H1 (cell line): Measurements from ENCODE around the gene ELOVL1. TPM values are rescaled to one million over a fixed set of nuclear protein-coding genes. Genes with fewer than 3 reads are reported as not detected.

Source experiments
- CTCF ChIA-PET: fragments of 300-600 bp; sonication (Branson Sonifier 250); formaldehyde crosslinking; loops from one replicate; lab custom pipeline; 2021; ENCODE audit not compliant: partially characterized antibody; lab: Charles Lee
- POLR2A ChIA-PET: fragments of 300-600 bp; sonication (Branson Sonifier 250); formaldehyde crosslinking; loops from one replicate; lab custom pipeline; 2021; ENCODE audit warnings: inconsistent platforms; ENCODE audit not compliant: partially characterized antibody; lab: Charles Lee
- DNase-seq, 2 experiments: peaks; one replicate each; pipeline versions ENCODE4 v3.0.0 to v3.0.0-alpha.2; 2010 to 2022; ENCODE audit warnings: low spot score in 2 of 2, low read depth in 1 of 2, mixed read lengths in 1 of 2
- FAIRE-seq: peaks from 2 replicates; lab custom pipeline; 2011; peaks lifted over from hg19 to GRCh38; lab: Jason Lieb, UNC
- H2AFZ ChIP-seq: 2 replicates; pipeline ENCODE4 v1.8.1; 2012; ENCODE audit warnings: low read length, inconsistent platforms
- H2AK5ac ChIP-seq: 2 replicates; pipeline ENCODE4 v1.6.1; 2013; ENCODE audit warnings: low read depth, low read length
- H2BK120ac ChIP-seq: replicated peaks from 2 replicates; pipeline ENCODE3; 2013; ENCODE audit warnings: low read depth, low read length, inconsistent platforms
- H2BK12ac ChIP-seq: 2 replicates; pipeline ENCODE4 v1.6.1; 2013; ENCODE audit warnings: low read depth, low read length
- H2BK15ac ChIP-seq: 2 replicates; pipeline ENCODE4 v1.6.1; 2013; ENCODE audit warnings: low read length
- H2BK20ac ChIP-seq: 2 replicates; pipeline ENCODE4 v1.6.1; 2013; ENCODE audit warnings: low read length
- H2BK5ac ChIP-seq: 2 replicates; pipeline ENCODE4 v1.6.1; 2013; ENCODE audit warnings: low read depth, low read length
- H3K14ac ChIP-seq: 2 replicates; pipeline ENCODE4 v1.6.1; 2013; ENCODE audit warnings: inconsistent platforms; ENCODE audit not compliant: insufficient read length
- H3K18ac ChIP-seq: 2 replicates; pipeline ENCODE4 v1.6.1; 2013; ENCODE audit warnings: low read length; ENCODE audit errors: extremely low read depth
- H3K23ac ChIP-seq: 2 replicates; pipeline ENCODE4 v1.6.1; 2013; ENCODE audit warnings: inconsistent platforms; ENCODE audit not compliant: insufficient read length
- H3K23me2 ChIP-seq: 2 replicates; pipeline ENCODE4 v1.6.1; 2013; ENCODE audit warnings: low read depth, low read length
- H3K27ac ChIP-seq: 2 replicates; pipeline ENCODE4 v1.6.1; 2011; ENCODE audit warnings: low read depth, low read length, inconsistent platforms
- H3K27me3 ChIP-seq, 4 experiments: replicated peaks in 1 of 4; 1 replicate in 1 of 4; 2 replicates in 3 of 4; pipeline versions ENCODE4 v1.6.1 to v1.8.1; 2011 to 2013; ENCODE audit warnings: low read length in 3 of 4, mild to moderate bottlenecking in 3 of 4, inconsistent platforms in 2 of 4, mixed read lengths in 2 of 4, moderate library complexity in 1 of 4; ENCODE audit not compliant: control insufficient read depth in 3 of 4, insufficient read depth in 3 of 4; ENCODE audit errors: extremely low read depth in 1 of 4
- H3K36me3 ChIP-seq, 4 experiments: 2 replicates each; pipeline versions ENCODE4 v1.6.1 to v1.8.1; 2011 to 2013; ENCODE audit warnings: mild to moderate bottlenecking in 4 of 4, low read length in 3 of 4, moderate library complexity in 2 of 4, control low read depth in 1 of 4, inconsistent platforms in 1 of 4; ENCODE audit not compliant: insufficient read depth in 4 of 4, control insufficient read depth in 2 of 4
- H3K4ac ChIP-seq: replicated peaks from 2 replicates; pipeline ENCODE3; 2013; ENCODE audit warnings: low read length, low read depth, mixed read lengths, inconsistent platforms; ENCODE audit not compliant: insufficient read length
- H3K4me1 ChIP-seq, 4 experiments: replicated peaks in 1 of 4; 1 replicate in 1 of 4; 2 replicates in 3 of 4; pipeline versions ENCODE4 v1.6.1 to v1.8.1; 2011 to 2013; ENCODE audit warnings: low read length in 3 of 4, inconsistent platforms in 2 of 4, mixed read lengths in 1 of 4; ENCODE audit not compliant: insufficient read depth in 4 of 4, control insufficient read depth in 3 of 4
- H3K4me2 ChIP-seq, 2 experiments: 2 replicates each; pipeline versions ENCODE4 v1.6.1 to v1.8.1; 2011 to 2013; ENCODE audit warnings: low read depth in 2 of 2, low read length in 2 of 2, control low read depth in 1 of 2, inconsistent platforms in 1 of 2, mild to moderate bottlenecking in 1 of 2; ENCODE audit not compliant: insufficient read depth in 1 of 2
- H3K4me3 ChIP-seq, 4 experiments: fragments of 200-600, 300-600 bp in 1 of 4; sonication (generic), shearing (Covaris generic), sonication (Bioruptor Twin) in 1 of 4; 2 replicates each; pipeline versions ENCODE4 v1.5.1 to v1.8.1; 2011 to 2016; ENCODE audit warnings: low read length in 4 of 4, low read depth in 3 of 4, control low read depth in 2 of 4, inconsistent platforms in 2 of 4, mild to moderate bottlenecking in 2 of 4, mixed read lengths in 1 of 4, moderate library complexity in 1 of 4; ENCODE audit not compliant: insufficient read depth in 2 of 4; ENCODE audit errors: extremely low read depth in 1 of 4
- H3K56ac ChIP-seq: replicated peaks from 2 replicates; pipeline ENCODE3; 2013; ENCODE audit warnings: low read depth, mild to moderate bottlenecking, mixed read lengths, low read length, inconsistent platforms; ENCODE audit not compliant: insufficient read length
- H3K79me1 ChIP-seq: 2 replicates; pipeline ENCODE4 v1.6.1; 2013; ENCODE audit warnings: low read depth, low read length, control low read depth
- H3K79me2 ChIP-seq, 2 experiments: 2 replicates each; pipeline versions ENCODE4 v1.6.1 to v1.8.1; 2012 to 2013; ENCODE audit warnings: low read length in 2 of 2, mild to moderate bottlenecking in 2 of 2, inconsistent platforms in 1 of 2; ENCODE audit not compliant: insufficient read depth in 2 of 2, control insufficient read depth in 1 of 2
- H3K9ac ChIP-seq, 4 experiments: replicated peaks in 1 of 4; 1 replicate in 1 of 4; 2 replicates in 3 of 4; pipeline versions ENCODE4 v1.6.1 to v1.8.1; 2011 to 2013; ENCODE audit warnings: low read depth in 3 of 4, low read length in 3 of 4, control low read depth in 2 of 4, mild to moderate bottlenecking in 2 of 4, moderate library complexity in 2 of 4, inconsistent platforms in 1 of 4; ENCODE audit errors: extremely low read depth in 1 of 4
- H3K9me3 ChIP-seq, 2 experiments: 2 replicates each; pipeline versions ENCODE4 v1.6.1 to v1.8.1; 2012 to 2013; ENCODE audit warnings: mild to moderate bottlenecking in 2 of 2, moderate library complexity in 2 of 2, control low read depth in 1 of 2, inconsistent platforms in 1 of 2, low read depth in 1 of 2, low read length in 1 of 2, mixed read lengths in 1 of 2; ENCODE audit not compliant: insufficient read depth in 2 of 2
- H4K20me1 ChIP-seq, 2 experiments: replicated peaks in 1 of 2; 2 replicates each; pipeline versions ENCODE3 to v1.8.1; 2011 to 2013; ENCODE audit warnings: inconsistent platforms in 2 of 2, low read length in 2 of 2, mild to moderate bottlenecking in 1 of 2; ENCODE audit not compliant: insufficient read depth in 2 of 2, control insufficient read depth in 1 of 2
- H4K5ac ChIP-seq: 2 replicates; pipeline ENCODE4 v1.6.1; 2013; ENCODE audit warnings: low read length, low read depth, mixed read lengths, inconsistent platforms; ENCODE audit not compliant: insufficient read length
- H4K8ac ChIP-seq: 2 replicates; pipeline ENCODE4 v1.8.0; 2013; ENCODE audit warnings: mild to moderate bottlenecking, moderate library complexity, low read length, inconsistent platforms; ENCODE audit not compliant: insufficient read depth; ENCODE audit errors: extremely low read depth
- H4K91ac ChIP-seq: replicated peaks from 2 replicates; pipeline ENCODE3; 2013; ENCODE audit warnings: low read length, mixed read lengths, inconsistent platforms; ENCODE audit not compliant: insufficient read length
- ATF2 ChIP-seq: IDR thresholded peaks from 2 replicates; pipeline ENCODE4 v1.6.1; 2012; ENCODE audit warnings: low read length, inconsistent platforms
- BCL11A ChIP-seq, 2 experiments: IDR thresholded peaks; one replicate each; pipeline ENCODE4 v1.6.1; 2011; ENCODE audit warnings: low read depth in 2 of 2, low read length in 2 of 2, mild to moderate bottlenecking in 2 of 2
- CBX5 ChIP-seq: fragments of 300-800, 300-1000 bp; sonication (generic); IDR thresholded peaks from 2 replicates; pipeline ENCODE4 v1.7.1; 2016; ENCODE audit warnings: antibody characterized with exemption, low read length, low read depth
- CEBPB ChIP-seq: IDR thresholded peaks from 2 replicates; pipeline ENCODE4 v1.6.1; 2012; ENCODE audit warnings: low read depth, low read length
- EGR1 ChIP-seq: IDR thresholded peaks from 2 replicates; pipeline ENCODE4 v1.6.1; 2011; ENCODE audit warnings: low read depth, low read length, borderline replicate concordance
- FOSL1 ChIP-seq: IDR thresholded peaks from 2 replicates; pipeline ENCODE4 v1.6.1; 2011; ENCODE audit warnings: mild to moderate bottlenecking, low read depth, low read length, moderate library complexity; ENCODE audit not compliant: insufficient read depth
- NANOG ChIP-seq: IDR thresholded peaks from 2 replicates; pipeline ENCODE4 v1.6.1; 2011; ENCODE audit warnings: low read length, low read depth, mild to moderate bottlenecking, inconsistent platforms; ENCODE audit not compliant: insufficient read depth, poor library complexity, severe bottlenecking
- PHF8 ChIP-seq: fragments of 200-600 bp; sonication (generic); conservative IDR thresholded peaks from 2 replicates; pipeline ENCODE4 v1.7.1; 2012; ENCODE audit warnings: low read depth, mild to moderate bottlenecking, inconsistent platforms, low read length, moderate library complexity
- POLR2AphosphoS5 ChIP-seq: IDR thresholded peaks from 2 replicates; pipeline ENCODE4 v1.6.1; 2011; ENCODE audit warnings: low read depth, low read length
- RBBP5 ChIP-seq: IDR thresholded peaks from 2 replicates; pipeline ENCODE4 v1.7.1; 2012; ENCODE audit warnings: low read depth, mild to moderate bottlenecking, inconsistent platforms, low read length, moderate library complexity, borderline replicate concordance
- RFX5 ChIP-seq: IDR thresholded peaks from 2 replicates; pipeline ENCODE4 v1.6.1; 2011; ENCODE audit warnings: low read depth, low read length, improper control_type of control experiment, borderline replicate concordance
- SRF ChIP-seq: IDR thresholded peaks from 2 replicates; pipeline ENCODE4 v1.6.1; 2011; ENCODE audit warnings: mild to moderate bottlenecking, low read depth, low read length, moderate library complexity
- TBP ChIP-seq: IDR thresholded peaks from 2 replicates; pipeline ENCODE4 v1.6.1; 2011; ENCODE audit warnings: low read depth, low read length, improper control_type of control experiment
- WGBS, 2 experiments: shearing (Covaris generic) in 1 of 2; methylation state at CpG; one replicate each; pipeline versions ENCODE4 v1.1.6 to v1.1.7; 2013 to 2015; ENCODE audit warnings: low lambda C conversion rate in 2 of 2, mixed read lengths in 2 of 2, inconsistent platforms in 1 of 2, low coverage in 1 of 2, missing lambda C conversion rate in 1 of 2; ENCODE audit not compliant: insufficient replicate concordance in 2 of 2, insufficient coverage in 1 of 2, insufficient read length in 1 of 2; ENCODE audit errors: extremely low coverage in 1 of 2, missing lambda C conversion rate in 1 of 2; 5-methylcytosine and 5-hydroxymethylcytosine counted together
- polyA plus RNA-seq, 7 experiments: library from polyadenylated mRNA; depleted of rRNA in 3 of 7; stranded (reverse) in 5 of 7; unstranded in 2 of 7; fragments of >200 nt in 5 of 7; fragments of 200-250 nt in 2 of 7; gene quantifications; 1 replicate in 5 of 7; 2 replicates in 1 of 7; 4 replicates in 1 of 7; pipeline versions ENCODE4 v1.2.1 to v1.2.3, GENCODE V29; 2011 to 2013; ENCODE audit warnings: missing spikeins in 2 of 7, mixed read lengths in 2 of 7
- total RNA-seq: library from RNA; stranded (reverse); fragmentation: NEBNext Ultra II Directional; extraction: Animal tissue kit (Norgen Biotek cat#: 25700); gene quantifications from 2 replicates; pipeline ENCODE4 v1.2.1, GENCODE V29; 2021

Gene ELOVL1
- total and polyA plus RNA-seq, 2 of the 8 experiments (the other 6 are each of a cell fraction or from before 2014, with no cell fraction given) = 28.5 to 68.1 TPM

GRCh38 chr1:43319288-43319687 is 48.5 kb downstream of the ELOVL1 start:
- H3K79me1 ChIP-seq = no peaks in the 10 kb centered on the region
- no peak overlapping the region for H4K8ac ChIP-seq
- H3K27me3 ChIP-seq = no peaks in the 10 kb centered on the region; a peak in 1 of 7 replicates
- no peak overlapping the region for H3K9ac ChIP-seq
- 85% methylated on average over 5 of the region's 5 CpGs; no CpG with 5 or more reads in 1 of the 2 experiments for WGBS, 2 experiments
- no peak overlapping the region for H3K4me2 ChIP-seq
- H3K27ac ChIP-seq = no peak overlapping the region
- H3K56ac ChIP-seq = no peak overlapping the region
- no peak overlapping the region for H2BK120ac ChIP-seq
- H3K18ac ChIP-seq = no peak overlapping the region
- H4K91ac ChIP-seq = no peak overlapping the region
- CTCF ChIA-PET = interaction anchor here (1.1 kb wide), 1 partner anchor 27 kb away, joined by 3 read pairs; no protein-coding TSS in a partner anchor
- H3K9me3 ChIP-seq = no peaks in the 10 kb centered on the region
- no peak overlapping the region for H2AK5ac ChIP-seq
- H4K5ac ChIP-seq = no peak overlapping the region
- no peaks in the 10 kb centered on the region for H4K20me1 ChIP-seq
- FAIRE-seq = no peak
- H2BK12ac ChIP-seq = no peak overlapping the region
- no peak overlapping the region for H3K4ac ChIP-seq
- H3K14ac ChIP-seq = no peak overlapping the region
- H3K79me2 ChIP-seq = no peaks in the 10 kb centered on the region
- no peak overlapping the region for H2BK5ac ChIP-seq
- H3K23me2 ChIP-seq = no peaks in the 10 kb centered on the region
- H2BK15ac ChIP-seq = no peak overlapping the region
- H3K23ac ChIP-seq = no peak overlapping the region
- no peaks in the 10 kb centered on the region for H3K36me3 ChIP-seq
- no peak overlapping the region for H3K4me3 ChIP-seq
- no peak for DNase-seq
- POLR2A ChIA-PET = no interaction called here
- no peak overlapping the region for H2BK20ac ChIP-seq
- H3K4me1 ChIP-seq = peaks cover 0 to 5% (median 0%) of the 10 kb centered on the region in 4 experiments; a peak in 1 of 7 replicates
- no peak overlapping the region for H2AFZ ChIP-seq
- TF ChIP-seq ATF2 (no peak), FOSL1 (no peak), CBX5 (no peak), TBP (no peak), POLR2AphosphoS5 (no peak), CEBPB (no peak), RFX5 (no peak), RBBP5 (no peak), PHF8 (no peak), BCL11A (IDR thresholded peaks at IDR 0.05; ENCODE audit: low read depth in 2 of 2, low read length in 2 of 2) (no peak), NANOG (no peak), SRF (no peak), EGR1 (no peak)
